Measurements from ENCODE around the gene CCDC157. TPM values are rescaled to one million over a fixed set of nuclear protein-coding genes. Genes with fewer than 3 reads are reported as not detected.

Gene CCDC157
- total and polyA plus RNA-seq, 10 of the 15 experiments (the other 5 are each of a cell fraction or from before 2014, with no cell fraction given) = 0.10 to 2.8 (median 1.2) TPM

DNA sequence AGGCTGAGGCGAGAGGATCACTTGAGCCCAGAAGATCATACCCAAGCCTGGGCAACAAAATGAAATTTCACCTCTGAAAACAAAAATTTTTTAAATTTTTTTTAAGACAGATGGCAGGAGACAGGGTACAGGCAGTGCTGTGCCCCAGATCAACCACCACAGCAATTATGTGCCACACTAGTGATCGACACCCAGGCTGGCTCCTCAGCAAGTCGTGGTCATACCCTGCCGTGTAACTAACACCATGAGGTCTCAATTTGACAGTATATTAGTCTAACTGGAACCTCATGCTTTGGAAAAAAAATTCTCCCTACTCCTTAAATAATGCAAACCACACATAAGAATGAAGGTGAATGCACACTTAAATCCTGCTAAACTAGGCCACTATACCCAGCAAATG is 8.4 kb upstream of the CCDC157 start:
- ChIA-PET CTCF (interaction anchor here (1.3 to 6.0 kb wide), 3 partner anchors 10 to 85 kb away, joined by 3 to 44 read pairs (median 4); partner anchors contain the start of gene CASTOR1), SMC1A (ENCODE audit: uncharacterized antibody, unreplicated experiment) (interaction anchor here (1.0 to 2.4 kb wide), 3 partner anchors 12 to 60 kb away, joined by 4 to 8 read pairs (median 4); no protein-coding TSS in a partner anchor), RAD21 (ENCODE audit: unreplicated experiment) (interaction anchor here (0.6 to 3.4 kb wide), 5 partner anchors 22 to 60 kb away, joined by 3 to 22 read pairs (median 4); partner anchors contain the start of gene TBC1D10A), POLR2A (interaction anchor here (0.6 to 5.7 kb wide), 6 partner anchors 20 to 153 kb away, joined by 3 to 27 read pairs (median 5); partner anchors contain the start of gene TBC1D10A)
- no TSS peak for BruUV-seq (replicated peaks)
- 33% methylated on average over 4 of the region's 4 CpGs for WGBS (ENCODE audit: insufficient coverage, insufficient replicate concordance, low lambda C conversion rate, missing lambda C conversion rate)
- peak overlapping the region; percentile 28; the same call in 1 of the 2 replicates for H3K4me3 ChIP-seq
- no peak for FAIRE-seq
- H3K9ac ChIP-seq (ENCODE audit: control insufficient read depth, insufficient read depth, low read length) = peak overlapping the region; percentile 28; the same call in 1 of the 2 replicates
- H4K20me1 ChIP-seq (ENCODE audit: control insufficient read depth, insufficient read depth) = no peaks in the 10 kb centered on the region
- H2AFZ ChIP-seq (ENCODE audit: control insufficient read depth, low read depth, low read length) = no peak overlapping the region
- in situ Hi-C loops (cut with MboI) = no loop called here
- H3K9me3 ChIP-seq (replicated peaks; ENCODE audit: control insufficient read depth, insufficient read depth, low read length) = no peaks in the 10 kb centered on the region
- H3K4me1 ChIP-seq (ENCODE audit: control insufficient read depth, insufficient read depth, low read length) = peaks cover 13% of the 10 kb centered on the region
- H3K27ac ChIP-seq (ENCODE audit: control insufficient read depth, insufficient read depth) = peak overlapping the region; percentile 77
- peak; percentile 74 for ATAC-seq
- peak overlapping the region; percentile 49 for H3K4me2 ChIP-seq (ENCODE audit: control insufficient read depth, insufficient read depth)
- DNase-seq (ENCODE audit: low read depth, low spot score) = no peak
- H3K36me3 ChIP-seq (ENCODE audit: control insufficient read depth in 2 of 2, insufficient read depth in 2 of 2, low read length in 1 of 2) = peaks cover 26 to 44% of the 10 kb centered on the region in 2 experiments
- intact Hi-C loops (cut with micrococcal nuclease; ENCODE audit: unreplicated experiment) = no loop called here
- TF ChIP-seq, protein P1, sequence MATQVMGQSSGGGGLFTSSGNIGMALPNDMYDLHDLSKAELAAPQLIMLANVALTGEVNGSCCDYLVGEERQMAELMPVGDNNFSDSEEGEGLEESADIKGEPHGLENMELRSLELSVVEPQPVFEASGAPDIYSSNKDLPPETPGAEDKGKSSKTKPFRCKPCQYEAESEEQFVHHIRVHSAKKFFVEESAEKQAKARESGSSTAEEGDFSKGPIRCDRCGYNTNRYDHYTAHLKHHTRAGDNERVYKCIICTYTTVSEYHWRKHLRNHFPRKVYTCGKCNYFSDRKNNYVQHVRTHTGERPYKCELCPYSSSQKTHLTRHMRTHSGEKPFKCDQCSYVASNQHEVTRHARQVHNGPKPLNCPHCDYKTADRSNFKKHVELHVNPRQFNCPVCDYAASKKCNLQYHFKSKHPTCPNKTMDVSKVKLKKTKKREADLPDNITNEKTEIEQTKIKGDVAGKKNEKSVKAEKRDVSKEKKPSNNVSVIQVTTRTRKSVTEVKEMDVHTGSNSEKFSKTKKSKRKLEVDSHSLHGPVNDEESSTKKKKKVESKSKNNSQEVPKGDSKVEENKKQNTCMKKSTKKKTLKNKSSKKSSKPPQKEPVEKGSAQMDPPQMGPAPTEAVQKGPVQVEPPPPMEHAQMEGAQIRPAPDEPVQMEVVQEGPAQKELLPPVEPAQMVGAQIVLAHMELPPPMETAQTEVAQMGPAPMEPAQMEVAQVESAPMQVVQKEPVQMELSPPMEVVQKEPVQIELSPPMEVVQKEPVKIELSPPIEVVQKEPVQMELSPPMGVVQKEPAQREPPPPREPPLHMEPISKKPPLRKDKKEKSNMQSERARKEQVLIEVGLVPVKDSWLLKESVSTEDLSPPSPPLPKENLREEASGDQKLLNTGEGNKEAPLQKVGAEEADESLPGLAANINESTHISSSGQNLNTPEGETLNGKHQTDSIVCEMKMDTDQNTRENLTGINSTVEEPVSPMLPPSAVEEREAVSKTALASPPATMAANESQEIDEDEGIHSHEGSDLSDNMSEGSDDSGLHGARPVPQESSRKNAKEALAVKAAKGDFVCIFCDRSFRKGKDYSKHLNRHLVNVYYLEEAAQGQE (IDR thresholded peaks at IDR 0.05; ENCODE audit: low read depth, low read length) = no peak
- TF ChIP-seq, protein P2, sequence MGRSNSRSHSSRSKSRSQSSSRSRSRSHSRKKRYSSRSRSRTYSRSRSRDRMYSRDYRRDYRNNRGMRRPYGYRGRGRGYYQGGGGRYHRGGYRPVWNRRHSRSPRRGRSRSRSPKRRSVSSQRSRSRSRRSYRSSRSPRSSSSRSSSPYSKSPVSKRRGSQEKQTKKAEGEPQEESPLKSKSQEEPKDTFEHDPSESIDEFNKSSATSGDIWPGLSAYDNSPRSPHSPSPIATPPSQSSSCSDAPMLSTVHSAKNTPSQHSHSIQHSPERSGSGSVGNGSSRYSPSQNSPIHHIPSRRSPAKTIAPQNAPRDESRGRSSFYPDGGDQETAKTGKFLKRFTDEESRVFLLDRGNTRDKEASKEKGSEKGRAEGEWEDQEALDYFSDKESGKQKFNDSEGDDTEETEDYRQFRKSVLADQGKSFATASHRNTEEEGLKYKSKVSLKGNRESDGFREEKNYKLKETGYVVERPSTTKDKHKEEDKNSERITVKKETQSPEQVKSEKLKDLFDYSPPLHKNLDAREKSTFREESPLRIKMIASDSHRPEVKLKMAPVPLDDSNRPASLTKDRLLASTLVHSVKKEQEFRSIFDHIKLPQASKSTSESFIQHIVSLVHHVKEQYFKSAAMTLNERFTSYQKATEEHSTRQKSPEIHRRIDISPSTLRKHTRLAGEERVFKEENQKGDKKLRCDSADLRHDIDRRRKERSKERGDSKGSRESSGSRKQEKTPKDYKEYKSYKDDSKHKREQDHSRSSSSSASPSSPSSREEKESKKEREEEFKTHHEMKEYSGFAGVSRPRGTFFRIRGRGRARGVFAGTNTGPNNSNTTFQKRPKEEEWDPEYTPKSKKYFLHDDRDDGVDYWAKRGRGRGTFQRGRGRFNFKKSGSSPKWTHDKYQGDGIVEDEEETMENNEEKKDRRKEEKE (IDR thresholded peaks at IDR 0.05) = no peak
- TF ChIP-seq ZSCAN29 (IDR thresholded peaks at IDR 0.05) (no peak), RFX5 (IDR thresholded peaks at IDR 0.05; ENCODE audit: low read depth, low read length) (no peak), NFXL1 (IDR thresholded peaks at IDR 0.05; ENCODE audit: borderline replicate concordance) (no peak), ATF7 (IDR thresholded peaks at IDR 0.05; ENCODE audit: low read depth) (no peak)
- H3K79me2 ChIP-seq (ENCODE audit: control insufficient read depth, insufficient read depth, low read length) = peaks cover 50% of the 10 kb centered on the region
- no peaks in the 10 kb centered on the region for H3K27me3 ChIP-seq (replicated peaks in 1 of 2; ENCODE audit: control insufficient read depth in 2 of 2, insufficient read depth in 2 of 2, low read length in 1 of 2)
